GM19467 (cell line): ENCODE data around the gene ITGA7.

ENCODE experiments used
- ATAC-seq: cut with Tn5 transposase; IDR thresholded peaks from one replicate; pipeline ENCODE4 v1.9.1; 2021; ENCODE audit warnings: mild to moderate bottlenecking, moderate library complexity; ENCODE audit not compliant: unreplicated experiment

The ITGA7 gene

GRCh38 chr12:55734595-55734994, 26.9 kb upstream of the ITGA7 start:
- no peak for ATAC-seq

- ATAC-seq = no peak
Observed at GRCh38 chr12:55733858-55734257, 26.2 kb upstream of the ITGA7 start.

GRCh38 chr12:55733021-55733555, 25.4 kb upstream of the ITGA7 start:
- no peak for ATAC-seq

GRCh38 chr12:55732288-55732687, 24.6 kb upstream of the ITGA7 start:
- no peak for ATAC-seq

- peak; percentile 40 for ATAC-seq
Observed at GRCh38 chr12:55729819-55730818, 22.4 kb upstream of the ITGA7 start.

- ATAC-seq = peak; percentile 59
Observed at GRCh38 chr12:55728939-55729818, 21.5 kb upstream of the ITGA7 start, which contains the start of gene CD63. CD63 (minus strand) TSS chr12:55729009; CDS start chr12:55728341, 668 bp downstream.

- no peak for ATAC-seq
Observed at GRCh38 chr12:55728186-55728938, 20.7 kb upstream of the ITGA7 start.

GRCh38 chr12:55727643-55728185, 20.0 kb upstream of the ITGA7 start:
- no peak for ATAC-seq

GRCh38 chr12:55726971-55727370, 19.3 kb upstream of the ITGA7 start:
- ATAC-seq = no peak

- ATAC-seq = no peak
Observed at GRCh38 chr12:55725556-55725955, 17.9 kb upstream of the ITGA7 start.

GRCh38 chr12:55724940-55725309, 17.2 kb upstream of the ITGA7 start:
- ATAC-seq = no peak

- no peak for ATAC-seq
Observed at GRCh38 chr12:55724226-55724939, 16.7 kb upstream of the ITGA7 start.

GRCh38 chr12:55723516-55724225, 16.0 kb upstream of the ITGA7 start:
- ATAC-seq = no peak

- no peak for ATAC-seq
Observed at GRCh38 chr12:55722948-55723347, 15.2 kb upstream of the ITGA7 start.

- no peak for ATAC-seq
Observed at GRCh38 chr12:55721601-55722213, 14.0 kb upstream of the ITGA7 start.

- ATAC-seq = no peak
Observed at GRCh38 chr12:55720894-55721444, 13.3 kb upstream of the ITGA7 start.

- no peak for ATAC-seq
Observed at GRCh38 chr12:55720071-55720564, 12.4 kb upstream of the ITGA7 start, which contains the start of gene RDH5. RDH5 (plus strand) TSS chr12:55720393; CDS start chr12:55721185, 792 bp downstream.

GRCh38 chr12:55719371-55719770, 11.7 kb upstream of the ITGA7 start:
- ATAC-seq = no peak
